Hematopoietic multipotent progenitor cell treated with erythropoietin and hydrocortisone succinate and interleukin-3 and kit ligand, for 15 days (in vitro differentiated cells): Measurements from ENCODE around the gene C12orf57.

Experiments used
- DNase-seq: peaks from one replicate; pipeline ENCODE4 v3.0.0-alpha.2; 2015; ENCODE audit warnings: low spot score

Gene C12orf57

GRCh38 chr12:6953442-6954315 is 9.9 kb downstream of the C12orf57 start:
- no peak for DNase-seq

DNA sequence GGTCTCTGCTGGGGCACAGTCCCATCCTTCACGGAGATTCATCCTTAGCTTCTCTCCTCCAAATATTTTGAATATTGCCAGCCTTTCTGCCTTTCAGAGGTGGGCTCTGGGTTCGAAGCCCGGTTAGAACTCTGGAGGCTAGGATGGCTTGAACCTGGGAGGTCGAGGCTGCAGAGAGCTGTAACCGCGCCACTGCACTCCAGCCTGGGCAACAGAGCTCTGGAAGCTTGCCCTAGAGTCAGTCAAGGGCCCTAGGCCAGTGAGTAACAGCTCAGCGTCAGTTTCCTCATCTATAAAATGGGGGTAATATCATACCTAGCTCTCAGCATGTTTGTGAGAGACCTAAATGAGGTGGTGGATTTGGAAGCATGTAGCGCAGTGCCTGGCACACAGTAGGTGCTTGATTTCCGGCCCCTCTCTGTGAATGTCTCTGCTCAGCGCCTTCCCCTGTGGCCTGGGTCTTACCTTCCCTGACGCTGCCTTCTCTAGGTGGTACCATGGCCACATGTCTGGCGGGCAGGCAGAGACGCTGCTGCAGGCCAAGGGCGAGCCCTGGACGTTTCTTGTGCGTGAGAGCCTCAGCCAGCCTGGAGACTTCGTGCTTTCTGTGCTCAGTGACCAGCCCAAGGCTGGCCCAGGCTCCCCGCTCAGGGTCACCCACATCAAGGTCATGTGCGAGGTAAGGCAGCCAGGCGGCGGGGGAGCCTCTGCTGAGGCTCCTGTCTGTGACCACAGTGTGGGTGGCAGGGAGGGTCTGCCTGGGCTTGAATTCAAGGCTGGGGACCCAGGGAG is 10.7 kb downstream of the C12orf57 start:
- no peak for DNase-seq

GRCh38 chr12:6955108-6956020 is 11.5 kb downstream of the C12orf57 start:
- DNase-seq, result no peak

DNA sequence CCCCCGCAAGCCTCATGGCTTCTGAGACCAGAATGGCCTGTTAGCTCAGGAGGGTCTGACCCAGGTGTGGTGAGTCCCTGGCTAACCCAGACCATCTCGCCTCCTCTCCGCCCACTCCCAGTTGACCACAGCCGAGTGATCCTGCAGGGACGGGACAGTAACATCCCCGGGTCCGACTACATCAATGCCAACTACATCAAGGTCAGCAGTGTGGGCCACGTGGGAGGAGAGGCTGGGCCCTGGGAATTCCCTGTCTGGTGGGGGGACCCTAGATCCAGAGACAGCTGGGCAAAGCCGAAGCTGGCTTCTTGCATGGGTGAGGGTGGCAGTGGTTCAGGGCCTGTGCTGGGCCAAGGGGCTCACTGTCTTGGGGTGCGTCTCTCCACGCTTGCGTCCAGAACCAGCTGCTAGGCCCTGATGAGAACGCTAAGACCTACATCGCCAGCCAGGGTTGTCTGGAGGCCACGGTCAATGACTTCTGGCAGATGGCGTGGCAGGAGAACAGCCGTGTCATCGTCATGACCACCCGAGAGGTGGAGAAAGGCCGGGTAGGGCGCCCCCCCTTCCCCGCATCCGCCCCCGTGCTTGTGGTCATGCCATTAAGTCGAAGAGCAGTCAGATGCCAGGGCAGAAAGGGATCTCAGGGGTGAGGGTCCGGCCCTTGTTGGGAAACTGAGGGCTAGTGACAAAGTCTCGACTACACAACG is 12.4 kb downstream of the C12orf57 start:
- DNase-seq, result no peak

DNA sequence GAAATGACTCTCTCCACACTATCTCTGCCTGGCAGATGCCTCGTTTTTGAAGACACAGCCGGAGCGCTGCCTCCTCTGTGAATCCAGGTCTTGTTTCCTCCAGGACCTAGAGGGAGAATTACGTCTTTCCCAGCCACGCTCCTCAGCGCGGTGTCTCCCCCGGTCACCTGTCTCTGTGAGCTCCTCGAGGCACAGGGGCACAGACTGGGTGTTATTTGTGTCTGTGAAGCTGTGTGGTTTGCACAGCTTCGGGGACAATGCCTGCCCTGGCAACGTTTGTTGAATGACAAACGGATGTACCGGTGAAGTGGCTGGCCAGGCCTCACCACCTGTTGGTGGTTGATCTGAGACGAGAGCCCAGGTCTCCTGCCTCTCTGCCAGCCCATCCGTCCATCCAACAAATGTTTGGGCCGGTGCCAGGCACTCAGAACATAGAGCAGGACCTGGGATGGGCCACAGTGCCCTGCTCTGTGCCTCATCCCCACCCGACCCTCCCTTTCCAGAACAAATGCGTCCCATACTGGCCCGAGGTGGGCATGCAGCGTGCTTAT is 13.4 kb downstream of the C12orf57 start:
- no peak for DNase-seq

DNA sequence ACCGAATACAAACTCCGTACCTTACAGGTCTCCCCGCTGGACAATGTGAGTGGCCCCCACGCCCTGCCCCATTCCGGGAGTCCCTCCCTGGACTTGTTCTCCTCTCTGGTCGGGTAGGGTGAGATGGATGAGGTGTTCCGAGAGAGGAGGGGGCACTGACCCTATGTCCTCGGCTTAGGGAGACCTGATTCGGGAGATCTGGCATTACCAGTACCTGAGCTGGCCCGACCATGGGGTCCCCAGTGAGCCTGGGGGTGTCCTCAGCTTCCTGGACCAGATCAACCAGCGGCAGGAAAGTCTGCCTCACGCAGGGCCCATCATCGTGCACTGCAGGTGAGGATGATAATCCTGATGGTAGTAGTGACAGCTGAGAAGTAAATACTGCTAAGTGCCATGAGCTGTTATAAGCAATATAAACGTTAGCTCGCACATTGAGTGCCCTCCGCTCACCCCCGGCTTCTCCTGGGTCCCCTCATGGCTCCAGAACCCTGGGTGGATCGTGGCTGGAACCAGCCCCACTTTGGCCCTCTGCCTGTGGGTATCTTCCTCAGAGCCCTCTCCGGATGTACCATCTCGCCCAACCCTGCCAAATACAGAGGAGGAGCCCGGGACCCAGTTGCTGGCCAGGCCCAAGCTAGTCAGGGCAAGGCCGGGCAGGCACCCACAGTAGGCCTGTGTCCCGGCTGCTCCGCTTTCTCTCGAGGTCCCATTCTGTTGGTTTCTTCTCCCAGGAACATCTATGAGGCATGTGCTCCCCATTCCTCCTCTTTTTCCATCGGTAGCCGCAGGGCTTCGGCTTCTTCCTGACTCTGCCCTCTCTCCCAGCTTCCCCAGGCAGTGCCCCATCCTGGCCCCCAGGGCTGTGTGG is 14.2 kb downstream of the C12orf57 start:
- DNase-seq, result no peak

DNA sequence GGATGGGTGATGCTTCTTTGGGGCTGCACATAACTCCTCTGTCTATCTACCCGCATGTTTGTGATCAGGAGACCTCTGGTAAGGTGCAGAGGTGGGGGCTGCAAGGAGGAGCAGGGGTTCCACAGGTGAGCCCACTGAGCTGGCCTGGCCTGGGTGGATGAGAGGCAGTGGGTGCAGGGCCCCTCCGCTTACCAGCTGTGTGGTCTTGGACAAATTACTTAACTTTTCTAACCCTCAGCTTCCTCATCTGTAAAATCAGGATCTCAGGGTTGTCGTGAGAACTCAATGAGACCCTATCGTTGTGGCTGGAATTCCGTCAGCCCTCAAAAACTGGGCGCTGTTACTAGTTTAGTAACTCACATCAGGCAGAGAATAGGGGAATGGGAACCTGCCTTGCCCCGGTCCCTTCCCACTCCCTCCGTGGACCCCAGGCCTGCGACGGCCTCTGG is 14.8 kb downstream of the C12orf57 start:
- no peak for DNase-seq

DNA sequence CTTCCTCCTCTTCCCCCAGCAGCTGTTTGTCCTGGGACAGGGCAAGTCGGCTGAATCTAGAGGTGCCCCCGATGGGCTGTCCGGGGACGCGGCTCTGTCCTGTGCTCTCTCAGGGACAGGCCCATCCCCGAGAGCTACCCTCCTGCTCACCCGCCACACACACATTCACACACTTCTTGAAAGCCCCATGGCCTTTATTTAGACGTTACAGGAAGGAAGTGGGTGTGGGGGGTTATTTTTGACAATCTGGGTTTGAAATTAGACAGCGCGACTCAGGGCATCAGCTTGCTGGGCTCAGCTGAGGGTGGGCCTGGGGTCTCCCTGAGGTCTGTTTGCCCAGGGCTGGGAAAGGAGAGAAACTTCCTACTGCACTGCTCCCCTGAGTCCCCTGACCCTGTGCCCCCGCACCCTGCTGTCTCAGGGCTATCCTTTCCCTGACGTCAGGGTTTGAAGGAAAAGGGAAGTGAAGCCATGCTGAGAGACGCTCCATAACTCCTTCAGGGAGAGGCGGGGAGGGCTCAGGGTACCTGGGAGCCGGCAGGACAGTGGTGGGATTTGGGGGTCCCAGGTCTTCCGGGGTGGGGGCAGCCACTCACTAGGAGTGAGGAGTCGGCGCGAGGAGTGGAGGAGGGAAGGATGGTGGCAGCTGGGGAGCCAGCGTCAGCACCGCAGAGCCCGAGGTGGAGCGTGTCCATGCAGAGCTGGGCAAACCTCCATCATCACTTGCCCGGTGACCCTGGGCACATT is 15.4 kb downstream of the C12orf57 start:
- DNase-seq, result no peak

DNA sequence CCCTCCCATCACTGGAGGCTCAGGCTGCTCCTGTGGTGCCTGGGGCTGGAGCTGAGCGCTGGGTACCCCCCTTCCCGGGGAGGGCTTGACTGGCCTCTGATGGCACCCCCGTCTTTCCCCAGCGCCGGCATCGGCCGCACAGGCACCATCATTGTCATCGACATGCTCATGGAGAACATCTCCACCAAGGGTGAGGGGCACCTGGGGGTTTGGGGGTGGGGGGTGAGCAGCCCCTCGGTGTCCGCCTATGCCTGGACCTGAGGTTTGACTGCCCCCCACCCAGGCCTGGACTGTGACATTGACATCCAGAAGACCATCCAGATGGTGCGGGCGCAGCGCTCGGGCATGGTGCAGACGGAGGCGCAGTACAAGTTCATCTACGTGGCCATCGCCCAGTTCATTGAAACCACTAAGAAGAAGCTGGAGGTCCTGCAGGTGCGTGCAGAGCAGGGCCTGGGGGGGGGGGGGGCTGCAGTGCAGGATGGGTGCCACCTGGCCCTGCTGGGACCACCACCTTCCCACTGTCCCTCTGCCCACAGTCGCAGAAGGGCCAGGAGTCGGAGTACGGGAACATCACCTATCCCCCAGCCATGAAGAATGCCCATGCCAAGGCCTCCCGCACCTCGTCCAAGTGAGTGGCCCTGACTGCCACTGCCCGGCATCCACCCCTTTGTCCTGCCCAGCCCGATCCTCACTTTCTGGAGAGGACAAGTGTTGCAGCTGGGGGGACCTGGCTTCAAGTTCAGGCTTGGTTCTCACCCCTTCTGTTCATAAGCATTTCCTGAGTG is 16.2 kb downstream of the C12orf57 start:
- DNase-seq, result no peak

- DNase-seq, result peak; percentile 53
Observed at GRCh38 chr12:6960593-6961277, 16.9 kb downstream of the C12orf57 start.

GRCh38 chr12:6961278-6961694 is 17.5 kb downstream of the C12orf57 start:
- DNase-seq, result peak; percentile 94

DNA sequence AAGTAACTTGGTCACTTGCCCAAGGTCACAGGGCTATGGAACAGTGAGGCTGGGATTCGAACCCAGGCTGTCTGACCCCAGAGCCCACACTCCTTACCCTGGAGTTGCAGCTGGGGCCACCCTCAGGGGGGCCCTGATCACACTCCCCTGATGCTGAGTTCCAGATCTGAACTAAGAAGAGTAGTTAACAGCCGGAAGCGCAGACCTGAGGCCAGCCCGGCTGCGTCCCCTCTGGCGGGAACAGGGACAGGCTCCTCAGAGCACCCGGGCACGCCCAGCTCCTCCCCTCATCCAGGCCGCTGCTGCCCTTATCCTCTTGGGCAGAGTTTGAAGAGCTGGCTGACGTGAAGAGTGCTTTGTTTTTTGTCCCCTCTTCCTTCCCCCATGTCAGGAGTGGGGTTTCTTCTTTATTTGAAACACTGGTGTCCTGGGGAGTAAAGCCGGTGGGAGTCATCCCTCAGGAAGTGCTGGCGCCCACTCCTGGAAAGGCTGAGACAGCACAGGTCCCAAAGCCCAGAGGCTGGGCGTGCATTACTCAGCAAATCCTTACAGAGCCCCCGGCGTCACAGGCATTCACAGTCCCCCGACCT is 18.0 kb downstream of the C12orf57 start:
- DNase-seq, result peak; percentile 83

GRCh38 chr12:6962285-6963015 is 18.6 kb downstream of the C12orf57 start:
- no peak for DNase-seq

- DNase-seq, result no peak
Observed at GRCh38 chr12:6963016-6963731, 19.4 kb downstream of the C12orf57 start.

DNA sequence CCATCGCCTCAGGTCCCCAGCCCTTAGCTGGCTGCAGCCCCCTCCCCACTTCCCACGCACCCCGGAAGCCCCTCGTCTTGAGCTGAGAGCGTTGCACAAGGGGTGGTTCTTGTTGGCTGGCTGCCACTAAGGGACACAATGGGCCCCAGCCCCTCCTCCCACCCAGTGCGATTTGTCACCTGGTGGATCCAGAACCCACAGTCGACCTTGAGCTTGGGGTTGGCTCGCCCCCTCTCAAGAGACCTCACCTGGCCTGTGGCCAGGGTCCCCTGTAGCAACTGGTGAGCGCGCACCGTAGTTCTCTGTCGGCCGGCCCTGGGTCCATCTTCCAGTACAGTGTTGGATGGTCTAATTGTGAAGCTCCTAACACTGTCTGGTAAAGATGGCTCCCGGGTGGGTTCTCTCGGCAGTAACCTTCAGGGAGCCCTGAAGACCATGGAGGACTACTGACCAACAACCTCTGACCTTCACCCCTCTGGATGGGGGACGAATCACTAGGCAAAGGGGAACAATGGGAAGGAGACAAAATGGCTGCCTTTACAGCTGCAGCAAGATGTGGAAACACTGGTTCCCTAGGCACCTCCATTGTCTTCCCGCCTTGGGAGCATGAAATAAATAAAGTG is 20.1 kb downstream of the C12orf57 start:
- no peak for DNase-seq

DNA sequence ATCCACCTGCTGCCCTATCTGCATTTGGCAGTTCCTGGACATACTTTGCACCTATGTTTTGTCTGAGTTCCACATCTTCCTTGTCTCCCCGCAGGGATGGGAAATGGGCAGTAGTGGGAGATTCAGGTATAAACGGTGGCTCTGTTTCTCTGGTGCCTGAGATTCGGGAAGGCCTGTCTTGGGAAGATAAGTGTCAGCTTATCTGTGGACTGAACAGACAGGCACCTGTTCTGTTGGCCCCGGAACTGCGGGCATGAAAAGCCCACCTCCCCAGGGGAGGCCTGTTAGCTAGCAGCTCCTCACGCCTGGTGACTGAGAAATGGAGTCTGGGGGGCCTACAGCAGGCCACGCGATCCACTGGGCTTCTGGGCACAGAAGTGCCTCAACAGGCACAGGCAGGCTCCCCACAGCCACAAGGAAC is 20.8 kb downstream of the C12orf57 start:
- peak; percentile 30 for DNase-seq
